ENCODE results near the gene DPP7. TPM values are rescaled to one million over a fixed set of nuclear protein-coding genes. Genes with fewer than 3 reads are reported as not detected.

The DPP7 gene
- total and polyA plus RNA-seq, 10 of the 15 experiments (the other 5 are each of a cell fraction or from before 2014, with no cell fraction given), result 0.68 to 245 (median 106) TPM

GRCh38 chr9:137158625-137159024 is 44.1 kb upstream of the DPP7 start:
- Histone ChIP-seq H2AFZ (ENCODE audit: control insufficient read depth, low read depth, low read length) (no peak overlapping the region), H3K4me3 (0 out of 2 replicates have a peak overlapping the region, but pooled peaks have one; percentile 31), H3K9ac (ENCODE audit: control insufficient read depth, insufficient read depth, low read length) (no peak overlapping the region), H3K9me3 (replicated peaks; ENCODE audit: control insufficient read depth, insufficient read depth, low read length) (no peaks in the 10 kb centered on the region; the same call in 2 of the 3 replicates), H3K36me3 (ENCODE audit: control insufficient read depth in 2 of 2, insufficient read depth in 2 of 2, low read length in 1 of 2) (no peaks in the 10 kb centered on the region), H3K4me1 (ENCODE audit: control insufficient read depth, insufficient read depth, low read length) (peaks cover 28% of the 10 kb centered on the region), H3K4me2 (ENCODE audit: control insufficient read depth, insufficient read depth) (peak overlapping the region; percentile 39), H3K27me3 (replicated peaks in 1 of 2; ENCODE audit: control insufficient read depth in 2 of 2, insufficient read depth in 2 of 2, low read length in 1 of 2) (no peaks in the 10 kb centered on the region), H3K79me2 (ENCODE audit: control insufficient read depth, insufficient read depth, low read length) (no peaks in the 10 kb centered on the region), H4K20me1 (ENCODE audit: control insufficient read depth, insufficient read depth) (no peaks in the 10 kb centered on the region), H3K27ac (ENCODE audit: control insufficient read depth, insufficient read depth) (no peak overlapping the region)
- FAIRE-seq (no peak), DNase-seq (ENCODE audit: low read depth, low spot score) (no peak), ATAC-seq (peak; percentile 36)
- in situ Hi-C loops (cut with MboI) (no loop called here), intact Hi-C loops (cut with micrococcal nuclease; ENCODE audit: unreplicated experiment) (no loop called here)
- TF ChIP-seq RUNX3 (IDR thresholded peaks at IDR 0.05; ENCODE audit: low read length) (peak; percentile 54), BRCA1 (IDR thresholded peaks at IDR 0.05; ENCODE audit: low read depth, low read length) (no peak), TCF12 (IDR thresholded peaks at IDR 0.05; ENCODE audit: low read depth, low read length) (0 out of 2 replicates have a peak, but pooled peaks have one; percentile 72), LARP7 (IDR thresholded peaks at IDR 0.05) (no peak), SPI1 (IDR thresholded peaks at IDR 0.05; ENCODE audit: borderline replicate concordance, insufficient read depth, low read depth, low read length) (peak; percentile 8; the same call in 1 of the 2 replicates), TCF3 (IDR thresholded peaks at IDR 0.05; ENCODE audit: borderline replicate concordance, insufficient read depth, low read depth, low read length) (peak; percentile 58; the same call in 1 of the 2 replicates)
- CTCF ChIA-PET, result interaction anchor here (1.1 kb wide), 1 partner anchor 8 kb away, joined by 5 read pairs; no protein-coding TSS in a partner anchor
- WGBS (ENCODE audit: insufficient coverage, insufficient replicate concordance, low lambda C conversion rate, missing lambda C conversion rate), result 26% methylated on average over 4 of the region's 4 CpGs
- RAD21 ChIA-PET (ENCODE audit: unreplicated experiment), result interaction anchor here (1.2 to 1.6 kb wide), 3 partner anchors 8 to 30 kb away, joined by 6 to 11 read pairs (median 6); partner anchors contain the start of genes ANAPC2 and SSNA1
- BruUV-seq (replicated peaks), result no TSS peak
- POLR2A ChIA-PET, result interaction anchor here (0.7 to 3.7 kb wide), 8 partner anchors 8 to 119 kb away, joined by 3 to 37 read pairs (median 12); partner anchors contain the start of genes ANAPC2, LRRC26, RNF208 and SSNA1
- SMC1A ChIA-PET (ENCODE audit: uncharacterized antibody, unreplicated experiment), result interaction anchor here (0.6 kb wide), 1 partner anchor 8 kb away, joined by 4 read pairs; no protein-coding TSS in a partner anchor
